Stimulated activated CD8-positive, alpha-beta memory T cell treated with anti-CD3 and anti-CD28 coated beads, Interleukin-7, amount 100 ng/mL, for 24 hours (primary cell): ENCODE measurements around the gene ATP9B.
"Not testable (repeated sequence)": the region's sequence is repeated elsewhere in the genome, so short reads cannot be mapped to it uniquely, and the experiment has no call there.

Source experiments
- DNase-seq: peaks from one replicate; pipeline ENCODE4 v3.0.0-alpha.2; 2020; ENCODE audit warnings: low read depth

ATP9B gene

DNA sequence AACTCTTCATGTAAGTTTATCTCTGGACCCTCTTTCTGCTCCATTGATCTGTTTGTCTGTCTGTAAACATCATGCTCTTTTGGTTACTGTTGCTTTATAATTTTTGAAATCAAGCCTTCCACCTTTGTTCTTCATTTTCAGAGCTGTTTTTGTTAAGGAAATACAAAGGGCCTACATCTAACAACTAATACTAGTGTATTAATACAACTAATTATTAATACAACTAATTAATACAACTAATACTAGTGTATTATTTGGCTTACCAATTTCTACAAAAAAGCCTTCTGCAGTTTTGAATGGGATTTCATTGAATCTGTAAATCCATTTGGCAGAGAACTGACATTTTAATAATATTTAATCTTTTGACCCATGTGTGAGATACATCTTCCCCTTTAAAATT lies 66.7 kb downstream of the ATP9B start:
- DNase-seq = no peak

DNA sequence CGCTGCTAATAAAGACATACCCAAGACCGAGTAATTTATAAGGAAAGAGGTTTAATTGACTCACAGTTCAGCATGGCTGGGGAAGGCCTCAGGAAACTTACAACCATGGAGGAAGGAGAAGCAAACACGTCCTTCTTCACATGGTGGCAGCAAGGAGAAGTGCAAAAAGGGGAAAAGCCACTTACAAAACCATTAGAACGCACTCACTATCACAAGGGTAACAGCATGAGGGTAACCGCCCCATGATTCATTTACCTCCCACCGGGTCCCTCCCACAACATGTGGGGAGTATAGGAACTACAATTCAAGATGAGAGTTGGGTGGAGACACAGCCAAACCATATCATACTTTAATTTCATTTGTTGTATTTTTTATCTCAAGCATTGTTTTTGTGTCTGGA lies 67.5 kb downstream of the ATP9B start:
- DNase-seq = no peak

DNA sequence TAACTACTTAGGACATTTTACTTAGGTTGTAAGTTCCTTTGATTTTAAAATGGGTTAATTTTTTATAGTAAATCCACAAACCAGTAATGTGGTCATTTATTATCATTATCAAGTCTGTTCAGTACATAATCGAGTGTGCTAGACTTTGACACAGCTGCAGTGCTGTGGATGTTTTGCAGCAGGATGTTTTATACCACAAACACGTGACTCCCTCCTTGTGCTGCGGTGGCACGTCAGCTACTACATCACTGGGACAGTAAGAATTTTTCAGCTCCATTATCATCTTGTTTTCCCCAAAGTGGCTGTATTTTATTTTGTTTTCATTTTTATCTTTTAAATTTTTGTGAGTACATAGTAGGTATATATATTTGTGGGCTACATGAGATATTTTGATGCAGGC lies 70.0 kb downstream of the ATP9B start:
- no peak for DNase-seq

DNA sequence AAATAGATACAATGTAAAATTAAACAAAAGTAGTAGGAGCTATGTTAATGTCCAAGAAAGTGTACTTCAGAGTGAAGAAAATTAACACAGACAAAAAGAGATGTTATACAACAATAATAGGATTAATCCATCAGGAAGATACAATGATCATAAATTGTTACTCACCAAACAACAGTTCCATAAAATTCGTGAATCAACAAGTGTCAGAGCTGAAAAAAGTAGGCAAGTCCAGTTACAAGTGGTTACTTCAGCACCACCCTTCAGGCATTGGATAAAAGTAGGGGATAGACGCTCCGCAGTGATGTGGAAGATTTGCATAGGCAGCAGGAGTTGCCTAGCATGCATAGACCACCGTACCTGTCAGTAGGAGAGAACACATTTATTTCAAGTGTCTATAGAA lies 77.8 kb downstream of the ATP9B start:
- no peak for DNase-seq

DNA sequence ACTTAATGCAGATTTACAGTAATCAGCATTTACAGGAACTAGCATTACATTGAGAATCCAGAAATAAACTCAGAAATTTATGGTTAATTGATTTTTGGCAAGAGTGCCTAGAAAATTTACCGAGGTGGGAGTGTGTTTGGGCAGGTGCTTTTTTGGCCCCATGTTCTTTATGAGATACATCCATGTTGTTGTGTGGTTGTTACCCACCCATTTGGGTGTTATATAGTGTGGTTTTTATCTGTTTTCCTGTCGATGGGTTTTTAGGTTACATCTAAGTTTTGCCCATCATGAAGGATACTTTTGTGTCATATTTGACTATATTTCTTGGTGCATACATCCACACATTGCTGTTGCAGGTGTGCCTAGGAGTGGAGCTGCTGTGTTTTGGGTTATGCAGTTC lies 82.0 kb downstream of the ATP9B start:
- DNase-seq = no peak

DNA sequence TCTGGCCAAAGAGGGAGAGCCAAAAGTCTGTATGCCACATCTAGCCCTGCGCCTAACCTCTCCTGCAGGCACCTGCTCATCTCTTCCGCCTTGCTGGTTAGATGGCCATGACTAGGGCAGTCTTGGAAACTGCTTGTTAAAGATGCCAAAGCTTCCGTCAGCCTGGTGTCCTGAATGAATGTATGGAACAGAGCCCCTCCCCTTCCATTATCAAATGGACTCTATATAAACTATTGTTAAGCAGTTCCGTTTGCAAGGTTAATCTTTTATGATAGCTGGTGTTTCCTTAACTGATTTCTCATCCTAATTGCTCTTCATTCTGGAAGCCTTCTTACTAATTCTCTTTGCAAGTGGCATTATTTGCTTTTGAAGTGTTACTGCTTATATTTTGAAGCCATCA lies 87.1 kb downstream of the ATP9B start:
- no peak for DNase-seq

DNA sequence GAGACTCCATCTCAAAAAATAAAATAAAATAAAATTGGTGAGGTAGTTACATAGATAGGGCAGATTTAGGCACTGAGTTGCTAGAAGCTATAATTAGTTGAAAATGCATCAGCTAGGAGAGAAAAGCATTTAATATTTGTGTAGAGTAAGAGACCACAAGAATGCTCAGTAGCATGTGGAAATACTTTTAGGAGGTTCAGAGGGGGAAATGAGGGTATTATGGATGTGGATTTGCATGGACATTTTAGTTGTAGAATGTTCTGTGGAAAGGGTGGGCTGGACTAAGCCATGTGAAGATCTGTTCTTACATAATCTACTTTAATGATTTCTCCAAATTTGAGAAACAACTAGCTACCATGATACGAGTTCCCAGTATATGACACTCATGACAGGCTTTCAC lies 95.5 kb downstream of the ATP9B start:
- DNase-seq = no peak

DNA sequence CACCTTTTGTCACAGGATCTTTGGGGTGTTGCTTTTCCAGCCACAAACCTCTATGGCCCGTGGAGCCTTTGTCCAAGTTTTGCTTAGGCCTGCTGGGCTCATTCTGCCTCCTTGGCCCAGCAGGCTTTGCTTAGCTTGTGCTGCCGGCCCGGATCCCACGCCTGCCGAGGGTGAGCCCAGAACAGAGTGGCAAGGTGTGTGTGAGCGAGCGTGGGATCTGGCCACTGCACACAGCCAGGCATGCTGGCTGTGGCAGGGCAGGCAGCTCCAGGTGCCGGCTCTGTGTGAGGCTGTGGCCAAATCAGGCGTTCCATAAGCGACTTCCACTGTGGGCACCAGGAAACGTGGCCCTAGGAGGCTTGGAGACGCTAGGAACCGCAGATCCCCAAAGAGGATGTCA lies 97.5 kb downstream of the ATP9B start:
- no peak for DNase-seq

DNA sequence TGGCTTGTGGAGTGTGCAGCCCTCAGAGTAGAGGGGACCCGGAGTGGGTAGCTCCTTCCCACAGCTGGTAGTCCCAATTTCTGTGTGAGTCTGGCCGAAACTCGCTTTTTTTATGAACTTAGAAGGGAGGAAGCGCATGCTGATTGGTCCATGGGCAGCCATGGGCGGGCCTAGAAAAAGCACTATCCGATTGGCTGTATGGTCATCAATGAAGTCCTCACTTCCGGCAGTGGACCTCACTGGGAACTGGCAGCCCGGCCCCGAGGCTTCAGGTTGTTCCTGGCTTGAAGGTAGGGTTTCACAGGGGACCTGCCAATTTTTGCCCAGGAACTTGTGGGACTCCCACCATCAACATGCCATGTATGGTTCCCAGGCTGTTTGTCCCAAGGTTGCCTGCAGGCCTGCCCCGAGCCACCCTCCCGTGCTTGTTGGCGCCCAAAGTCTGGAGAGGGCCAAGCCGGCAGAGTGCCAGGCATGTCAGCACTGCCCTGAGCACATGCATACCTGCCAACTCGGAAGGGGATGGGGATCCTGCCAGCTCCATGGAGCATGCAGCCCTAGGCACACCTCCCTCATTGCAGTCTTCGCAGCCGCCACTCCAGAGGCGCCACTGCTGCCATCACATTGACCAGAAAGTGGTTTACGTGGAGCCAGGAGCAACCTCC lies 98.5 kb downstream of the ATP9B start:
- no peak for DNase-seq

DNA sequence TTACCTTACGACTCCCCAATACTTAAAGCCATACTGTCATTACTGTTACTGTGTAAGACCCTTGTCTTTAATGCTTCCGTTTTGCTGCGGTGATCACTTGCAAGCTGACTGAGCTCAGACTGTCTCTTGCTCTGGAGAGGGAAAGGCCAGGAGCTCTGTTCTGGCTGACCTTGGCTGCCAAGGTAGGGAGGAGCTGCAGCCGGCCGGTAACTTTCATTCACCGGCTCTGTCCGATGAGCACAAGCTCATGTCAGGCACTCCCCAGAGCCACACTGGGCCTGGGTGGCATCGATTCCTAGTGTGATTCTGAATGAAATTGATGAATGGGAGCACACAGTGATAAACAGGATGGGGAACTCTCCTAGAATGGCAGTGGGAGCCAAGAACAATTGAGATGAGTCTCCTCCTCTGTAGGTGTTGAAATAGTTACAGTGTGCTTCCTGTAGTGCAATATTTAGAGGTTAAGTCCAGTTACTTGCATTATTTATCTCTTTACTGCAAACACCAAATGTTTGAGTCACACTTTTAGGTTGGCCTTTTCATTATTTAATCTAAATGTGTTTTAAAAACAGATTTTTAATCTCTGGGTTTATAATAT lies 100.9 kb downstream of the ATP9B start:
- DNase-seq = no peak

DNA sequence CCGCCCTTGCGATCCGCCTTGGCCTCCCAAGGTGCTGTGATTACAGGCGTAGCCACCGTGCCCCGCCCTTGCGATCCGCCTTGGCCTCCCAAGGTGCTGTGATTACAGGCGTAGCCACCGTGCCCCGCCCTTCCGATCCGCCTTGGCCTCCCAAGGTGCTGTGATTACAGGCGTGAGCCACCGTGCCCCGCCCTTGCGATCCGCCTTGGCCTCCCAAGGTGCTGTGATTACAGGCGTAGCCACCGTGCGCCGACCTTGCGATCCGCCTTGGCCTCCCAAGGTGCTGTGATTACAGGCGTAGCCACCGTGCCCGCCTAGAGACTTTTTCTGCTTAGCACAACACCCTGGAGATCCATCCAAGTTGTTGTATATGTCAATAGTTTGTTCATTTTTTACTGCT lies 103.1 kb downstream of the ATP9B start:
- not testable (repeated sequence) for DNase-seq

DNA sequence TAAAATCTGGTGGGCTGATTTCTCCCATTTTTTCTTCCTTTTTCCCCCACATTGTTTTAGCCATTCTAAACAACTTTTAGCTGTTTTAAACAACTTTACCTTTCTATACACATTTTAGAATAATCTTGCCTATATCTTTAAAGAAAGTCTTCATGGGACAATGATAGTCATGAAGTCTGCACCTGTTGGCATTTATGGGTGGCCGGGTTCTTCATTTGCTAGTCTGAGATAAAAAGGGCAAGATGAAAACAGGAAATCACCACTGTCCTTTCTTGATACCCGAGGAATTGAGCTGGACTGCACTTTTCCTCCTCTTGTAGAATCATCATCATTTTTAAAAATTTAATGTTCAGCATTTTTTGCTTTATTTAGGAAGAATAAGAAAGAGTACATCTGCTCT lies 104.5 kb downstream of the ATP9B start:
- DNase-seq = no peak

DNA sequence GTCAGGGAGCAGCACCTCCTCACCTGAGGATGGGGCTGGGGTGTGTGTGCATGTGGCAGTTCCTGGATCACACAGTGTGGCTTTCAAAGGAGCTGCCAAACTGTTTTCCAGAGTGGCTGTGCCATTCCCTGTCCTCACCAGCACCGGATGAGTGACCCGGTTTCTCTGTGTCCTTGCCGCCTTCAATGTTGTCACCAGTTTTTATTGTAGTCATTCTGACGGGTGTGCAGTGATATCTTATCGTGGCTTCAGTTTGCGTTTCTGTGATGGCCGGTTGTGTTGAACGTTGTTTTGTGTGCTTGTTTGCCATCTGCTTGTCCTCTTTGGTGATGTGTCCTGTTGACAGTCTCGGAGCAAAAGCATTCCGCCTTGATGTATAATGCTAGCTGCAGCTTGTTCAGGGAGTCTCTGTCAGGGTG lies 108.9 kb downstream of the ATP9B start:
- DNase-seq = no peak

DNA sequence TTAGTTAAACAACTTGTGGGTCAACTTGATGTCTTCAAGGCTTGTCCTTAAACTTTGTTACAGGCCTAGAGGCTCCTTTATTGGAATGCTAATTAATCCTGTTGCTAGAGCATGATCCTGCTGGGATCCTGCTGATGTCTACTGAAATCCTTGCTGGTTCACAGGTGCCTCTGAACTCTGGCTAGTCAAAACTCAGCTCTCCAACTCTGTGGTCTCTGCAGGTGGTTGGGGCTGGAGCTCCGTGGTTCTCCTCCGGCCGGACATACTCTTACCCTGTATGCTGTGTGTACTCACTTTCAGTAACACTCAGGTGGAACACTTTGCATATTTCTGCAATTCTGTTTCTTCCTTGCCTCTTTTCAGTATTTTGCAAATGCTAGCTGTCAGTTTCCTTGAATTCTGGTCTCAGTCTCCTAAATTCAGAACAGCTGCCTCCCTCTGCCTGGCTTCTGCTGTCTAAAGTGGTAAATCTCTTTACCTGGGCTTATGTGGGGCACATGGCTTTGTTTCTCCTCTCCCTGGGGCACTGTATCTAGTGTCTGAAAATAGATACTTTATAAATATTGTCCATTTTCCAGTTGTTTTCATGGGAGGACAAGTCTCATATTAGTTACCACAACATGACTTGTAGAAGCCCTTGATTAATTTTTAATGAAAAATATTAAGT lies 113.0 kb downstream of the ATP9B start:
- DNase-seq = no peak

DNA sequence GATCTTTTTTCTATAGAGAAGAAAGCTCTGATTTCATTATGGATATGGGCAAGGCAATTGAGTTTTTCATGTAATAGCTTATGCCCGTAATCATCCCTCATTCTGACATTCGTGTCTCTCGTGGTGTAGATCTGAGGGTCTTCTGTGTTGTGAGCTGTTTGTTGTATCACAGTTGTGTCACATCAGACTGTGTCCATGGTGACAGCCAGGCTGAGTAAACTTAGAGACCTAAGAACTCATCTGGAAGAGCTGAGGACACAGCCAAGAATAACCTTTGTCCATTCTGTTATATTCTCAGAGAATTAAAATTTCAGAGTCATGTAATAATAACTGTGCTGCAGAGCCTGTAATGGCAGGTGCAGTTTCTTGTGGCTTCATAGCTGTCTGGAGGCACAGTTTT lies 116.5 kb downstream of the ATP9B start:
- DNase-seq = no peak

DNA sequence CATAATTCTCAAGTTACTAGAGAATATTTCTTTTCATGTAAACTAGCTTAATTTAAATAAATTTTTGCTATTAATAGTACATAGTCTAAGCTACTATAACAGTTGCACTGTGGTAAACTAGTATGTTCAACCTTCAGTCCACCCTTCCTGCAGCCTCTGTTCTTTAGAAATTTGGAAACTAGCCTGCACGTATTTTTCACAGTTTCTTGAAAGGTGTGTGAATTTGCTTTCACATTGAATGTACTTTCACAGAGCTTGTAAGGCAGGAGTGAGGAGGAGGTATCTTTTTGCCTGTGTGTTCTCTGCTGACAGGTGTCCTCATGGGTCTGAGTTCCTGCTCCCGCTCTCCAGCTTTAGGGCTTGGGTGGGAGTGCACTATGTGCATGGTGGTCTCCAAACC lies 117.5 kb downstream of the ATP9B start:
- DNase-seq = no peak

DNA sequence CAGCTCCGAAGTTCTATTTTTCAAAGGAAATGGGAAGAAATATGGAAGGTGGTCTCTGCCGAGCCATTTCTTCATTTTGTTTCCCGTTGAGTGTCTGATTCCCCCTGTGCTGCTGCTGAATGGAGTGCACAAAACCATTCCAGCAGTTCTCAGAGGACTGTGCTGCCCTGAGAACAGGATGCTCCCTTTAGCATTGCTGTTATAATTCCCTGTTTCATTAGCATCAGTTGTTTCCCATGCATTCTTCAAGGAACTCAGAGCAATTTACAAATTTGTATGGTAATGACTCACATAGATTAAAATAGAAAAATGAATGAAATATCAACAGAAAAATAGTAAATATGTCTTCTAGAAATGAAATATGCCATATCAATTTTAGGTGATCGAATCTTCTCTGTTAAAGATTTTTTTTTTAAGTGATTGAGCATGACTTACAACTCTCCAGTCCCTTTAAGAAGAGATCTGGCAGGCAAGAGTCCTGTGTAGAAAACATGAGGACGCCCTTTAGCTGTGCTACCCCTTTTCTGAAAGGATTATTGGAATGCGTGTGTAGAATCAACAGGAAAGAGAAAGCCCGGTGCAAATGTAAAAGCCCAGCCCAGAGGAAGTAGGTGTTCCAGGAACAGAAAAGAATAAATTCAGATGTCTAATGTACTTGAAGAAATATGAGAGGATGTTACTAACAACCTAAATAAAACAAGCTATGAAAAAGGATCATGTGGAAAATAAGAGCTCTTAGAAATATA lies 118.5 kb downstream of the ATP9B start:
- no peak for DNase-seq

DNA sequence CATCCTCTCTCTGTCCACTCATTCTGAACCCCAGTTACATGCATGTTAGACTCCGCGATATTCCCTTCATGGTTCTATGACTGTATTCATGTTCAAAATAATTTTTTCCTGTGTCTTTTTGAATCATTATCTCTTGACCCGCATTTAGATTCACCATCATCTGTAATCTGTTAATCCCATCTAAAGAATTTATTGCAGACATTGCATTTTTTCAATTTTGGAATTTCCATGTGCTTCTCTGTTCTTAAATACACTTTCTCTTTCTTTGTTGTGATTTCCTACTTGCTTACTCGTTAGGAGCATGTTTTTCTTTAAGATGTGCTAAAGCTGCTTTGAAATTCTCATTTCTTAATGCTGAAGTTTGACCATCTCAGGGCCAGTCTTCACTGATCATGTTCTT lies 122.2 kb downstream of the ATP9B start:
- DNase-seq = no peak

DNA sequence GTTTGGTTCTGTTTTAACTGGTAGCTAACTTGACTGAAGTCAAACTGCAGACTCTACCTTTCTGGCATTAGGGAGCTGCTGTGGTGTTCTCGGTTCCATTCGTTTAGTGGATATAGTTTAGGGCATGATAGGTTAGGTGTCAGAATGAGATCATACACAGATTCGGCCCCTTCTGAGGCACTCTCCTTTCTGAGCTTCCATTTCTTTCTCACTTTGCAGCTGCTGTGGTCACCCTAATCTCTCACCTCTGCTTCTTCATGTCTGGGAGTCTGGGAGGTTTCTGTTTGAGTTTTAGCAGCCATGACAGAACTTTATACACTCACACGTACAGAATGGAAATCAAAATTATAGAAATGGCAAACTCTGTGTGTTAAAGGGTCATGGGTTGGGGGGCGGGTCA lies 122.8 kb downstream of the ATP9B start:
- DNase-seq = no peak

DNA sequence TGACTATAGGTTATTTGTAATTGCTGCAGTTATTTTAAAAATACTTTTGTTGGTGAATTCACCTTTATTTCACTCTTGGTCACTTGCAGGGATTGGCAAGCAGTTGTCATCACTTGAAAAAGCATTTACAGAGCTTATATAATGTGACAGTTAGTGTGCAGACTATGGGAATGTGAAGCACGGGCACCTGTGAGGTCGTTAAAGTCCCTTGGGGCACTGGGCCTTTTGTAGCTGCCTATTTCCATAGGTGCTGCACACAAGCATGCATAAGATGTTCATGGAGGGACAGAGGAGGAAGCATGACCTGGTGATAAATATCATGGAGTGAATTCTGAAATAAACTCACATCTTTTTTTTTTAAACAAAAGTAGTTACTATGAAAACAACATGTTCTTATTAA lies 124.6 kb downstream of the ATP9B start:
- no peak for DNase-seq

DNA sequence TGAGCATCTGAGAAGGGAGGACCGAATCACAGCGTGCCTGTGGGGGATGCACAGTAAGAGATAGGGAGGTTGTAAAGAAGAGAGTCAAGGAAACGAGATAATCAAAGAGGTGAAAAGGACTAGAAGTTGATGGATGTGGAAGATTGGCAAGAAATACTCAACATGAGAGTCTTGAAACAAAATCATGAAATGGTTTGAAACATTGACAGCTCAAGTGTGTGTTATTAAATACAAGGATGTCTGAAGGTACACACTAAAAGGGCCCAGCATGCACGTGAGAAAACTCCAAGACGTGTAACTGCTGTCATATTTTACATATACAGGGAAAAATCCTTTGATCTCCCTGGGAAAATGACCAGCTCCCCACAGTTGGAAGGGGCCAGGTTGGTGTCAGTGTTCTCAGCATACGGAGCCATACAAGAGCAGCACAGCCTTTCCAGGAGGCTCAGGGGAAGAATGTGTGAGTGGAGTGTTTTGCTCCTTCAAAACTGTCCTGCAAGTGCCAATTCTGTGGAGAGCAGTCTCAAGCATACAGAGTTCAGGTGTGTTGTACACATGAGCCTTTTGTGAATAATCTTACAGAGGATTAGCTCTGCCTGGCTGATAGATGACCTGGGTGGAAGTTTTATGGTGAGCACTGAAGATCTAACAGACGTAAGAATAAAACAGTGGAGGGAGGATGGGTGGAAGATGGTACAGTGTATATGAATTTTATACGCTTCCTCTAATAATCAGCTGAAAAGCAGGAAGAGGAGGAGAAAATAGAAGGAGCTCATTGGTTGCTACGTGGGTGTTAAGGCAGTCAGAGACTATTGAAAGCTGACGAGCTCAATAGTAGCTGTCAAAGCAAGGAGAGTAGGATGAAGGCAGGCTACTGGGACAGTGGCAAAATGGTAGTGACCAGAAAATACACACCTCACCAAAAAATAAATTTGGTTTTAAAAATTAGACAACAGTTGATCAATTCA lies 126.8 kb downstream of the ATP9B start:
- no peak for DNase-seq

DNA sequence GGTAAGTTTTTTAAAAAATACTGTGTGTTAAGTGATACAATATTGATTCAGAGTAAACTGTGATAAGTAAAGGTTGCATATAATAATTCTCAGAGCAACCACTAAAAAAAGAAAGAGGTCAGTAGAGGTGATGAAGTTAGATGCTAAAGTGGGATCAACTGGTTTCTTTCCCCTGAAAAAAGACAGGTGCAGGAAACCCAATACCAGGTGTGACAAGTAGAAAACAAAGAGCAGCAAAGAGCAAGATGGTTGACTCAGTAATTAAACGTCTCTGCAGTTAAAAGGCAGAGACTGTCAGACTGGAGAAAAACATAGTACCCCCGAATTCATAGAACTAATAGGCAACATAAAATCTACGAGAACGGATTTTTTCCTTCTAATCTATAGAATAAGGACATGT lies 128.3 kb downstream of the ATP9B start:
- DNase-seq = no peak
